ENCODE results near the gene BPIFA2. TPM values are rescaled to one million over a fixed set of nuclear protein-coding genes. Genes with fewer than 3 reads are reported as not detected.

The BPIFA2 gene
- total and polyA plus RNA-seq, 12 donors, result not detected

DNA sequence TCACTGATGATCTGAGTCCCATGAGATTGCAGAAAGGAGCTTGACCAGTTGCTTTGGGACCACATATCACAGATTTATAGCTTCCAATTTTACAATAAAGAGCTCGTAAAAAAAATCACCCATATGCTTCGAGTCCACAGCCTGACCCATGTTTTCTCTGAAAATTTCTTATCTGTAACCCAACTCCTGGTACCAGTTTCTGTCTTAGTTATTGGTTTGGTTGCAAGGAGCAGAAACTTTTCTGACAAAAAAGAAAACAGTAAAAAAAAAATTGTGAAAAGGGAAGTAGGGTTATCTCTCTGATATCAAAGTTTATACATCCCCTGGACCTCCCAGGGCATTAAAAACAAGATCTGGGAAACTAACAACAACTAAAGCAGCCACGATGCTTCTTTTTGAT, 30.8 kb upstream of the BPIFA2 start:
- Histone ChIP-seq H3K4me3 (no peak overlapping the region), H3K4me1 (replicated peaks in 1 of 2) (no peaks in the 10 kb centered on the region), H3K36me3 (replicated peaks in 1 of 2) (no peaks in the 10 kb centered on the region), H3K27me3 (no peaks in the 10 kb centered on the region), H3K27ac (no peak overlapping the region), H3K9me3 (replicated peaks in 1 of 3) (no peaks in the 10 kb centered on the region)
- intact Hi-C loops (cut with DNase I), result no loop called here
- no peak for DNase-seq
- WGBS, 4 donors, result 71 to 85% (median 78%) methylated on average over 3 of the region's 3 CpGs
- TF ChIP-seq POLR2A (IDR thresholded peaks at IDR 0.05), result no peak
- no peak for TF ChIP-seq CTCF (IDR thresholded peaks at IDR 0.05)

DNA sequence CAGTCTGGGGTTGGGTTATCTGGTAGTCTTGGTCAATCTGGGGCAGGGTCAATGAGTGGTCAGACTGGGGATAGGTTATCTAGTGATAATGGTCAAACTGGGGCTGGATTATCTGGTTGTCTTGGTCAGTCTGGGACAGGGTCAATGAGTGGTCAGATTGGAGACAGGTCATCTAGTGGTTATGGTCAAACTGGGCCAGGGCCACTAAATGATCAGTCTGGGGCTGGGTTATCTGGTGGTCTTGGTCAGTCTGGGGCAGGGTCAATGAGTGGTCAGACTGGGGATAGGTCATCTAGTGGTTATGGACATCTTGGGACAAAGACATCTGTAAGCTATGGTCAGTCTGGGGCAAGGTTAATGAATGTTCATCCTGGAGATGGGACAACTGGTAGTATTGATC, 28.5 kb upstream of the BPIFA2 start:
- H3K4me1 ChIP-seq (replicated peaks in 1 of 2), result no peaks in the 10 kb centered on the region
- no peaks in the 10 kb centered on the region for H3K9me3 ChIP-seq (replicated peaks in 1 of 3)
- intact Hi-C loops (cut with DNase I), result no loop called here
- no peaks in the 10 kb centered on the region for H3K36me3 ChIP-seq (replicated peaks in 1 of 2)
- H3K27ac ChIP-seq, result no peak overlapping the region
- no peak for TF ChIP-seq POLR2A (IDR thresholded peaks at IDR 0.05)
- no peak for TF ChIP-seq CTCF (IDR thresholded peaks at IDR 0.05)
- peak in 1 of 7 donors; percentile 3 for DNase-seq
- no peak overlapping the region for H3K4me3 ChIP-seq
- no peaks in the 10 kb centered on the region for H3K27me3 ChIP-seq

GRCh38 chr20:33145521-33145920, 22.4 kb upstream of the BPIFA2 start:
- Histone ChIP-seq H3K4me1 (replicated peaks in 1 of 2) (no peaks in the 10 kb centered on the region), H3K36me3 (replicated peaks in 1 of 2) (no peaks in the 10 kb centered on the region), H3K4me3 (no peak overlapping the region), H3K27ac (no peak overlapping the region), H3K27me3 (peaks cover 15% of the 10 kb centered on the region), H3K9me3 (replicated peaks in 1 of 3) (no peaks in the 10 kb centered on the region)
- no peak for TF ChIP-seq CTCF (IDR thresholded peaks at IDR 0.05)
- TF ChIP-seq POLR2A (IDR thresholded peaks at IDR 0.05), result no peak
- WGBS, 4 donors, result 68 to 83% (median 73%) methylated on average over 2 to 5 of the region's 5 CpGs
- intact Hi-C loops (cut with DNase I), result no loop called here
- peak in 1 of 7 donors; percentile 10 for DNase-seq

GRCh38 chr20:33147299-33147698, 20.7 kb upstream of the BPIFA2 start:
- no peak overlapping the region for H3K4me3 ChIP-seq
- no peaks in the 10 kb centered on the region for H3K9me3 ChIP-seq (replicated peaks in 1 of 3)
- no peaks in the 10 kb centered on the region for H3K36me3 ChIP-seq (replicated peaks in 1 of 2)
- H3K4me1 ChIP-seq (replicated peaks in 1 of 2), result no peaks in the 10 kb centered on the region
- peaks cover 15% of the 10 kb centered on the region for H3K27me3 ChIP-seq
- intact Hi-C loops (cut with DNase I), result no loop called here
- 72 to 81% (median 75%) methylated on average over 5 of the region's 5 CpGs for WGBS, 4 donors
- no peak for DNase-seq
- no peak overlapping the region for H3K27ac ChIP-seq
- no peak for TF ChIP-seq CTCF (IDR thresholded peaks at IDR 0.05)
- TF ChIP-seq POLR2A (IDR thresholded peaks at IDR 0.05), result no peak

Data from adrenal gland (tissue), 12 donors.